ENCODE data around the gene UBAC2.
A peak's percentile ranks its signal among the peaks of the same experiment; 100 is the strongest.

Gene UBAC2

DNA sequence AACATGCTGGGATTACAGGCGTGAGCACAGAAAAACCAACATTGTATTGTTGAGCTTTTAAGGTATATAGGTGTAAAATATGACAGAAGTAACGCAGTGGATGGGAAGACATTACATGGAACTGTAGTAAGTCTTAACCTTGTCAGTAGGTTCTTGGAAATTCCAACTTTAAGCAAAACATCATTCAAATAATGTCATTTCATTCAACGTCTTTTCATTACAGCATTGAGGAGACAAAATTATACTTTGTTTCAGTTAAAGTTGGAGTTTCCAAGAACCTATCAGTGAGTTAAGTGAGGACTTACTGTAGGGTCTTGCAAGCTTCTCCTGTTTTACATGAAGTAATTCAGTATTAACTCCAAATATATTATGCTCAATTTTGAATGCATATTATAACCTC lies 133.6 kb downstream of the UBAC2 start:
- no peak for DNase-seq (ENCODE audit: low read depth)
- no peak overlapping the region for H3K4me3 ChIP-seq (ENCODE audit: low read length)
- TF ChIP-seq, protein P1, sequence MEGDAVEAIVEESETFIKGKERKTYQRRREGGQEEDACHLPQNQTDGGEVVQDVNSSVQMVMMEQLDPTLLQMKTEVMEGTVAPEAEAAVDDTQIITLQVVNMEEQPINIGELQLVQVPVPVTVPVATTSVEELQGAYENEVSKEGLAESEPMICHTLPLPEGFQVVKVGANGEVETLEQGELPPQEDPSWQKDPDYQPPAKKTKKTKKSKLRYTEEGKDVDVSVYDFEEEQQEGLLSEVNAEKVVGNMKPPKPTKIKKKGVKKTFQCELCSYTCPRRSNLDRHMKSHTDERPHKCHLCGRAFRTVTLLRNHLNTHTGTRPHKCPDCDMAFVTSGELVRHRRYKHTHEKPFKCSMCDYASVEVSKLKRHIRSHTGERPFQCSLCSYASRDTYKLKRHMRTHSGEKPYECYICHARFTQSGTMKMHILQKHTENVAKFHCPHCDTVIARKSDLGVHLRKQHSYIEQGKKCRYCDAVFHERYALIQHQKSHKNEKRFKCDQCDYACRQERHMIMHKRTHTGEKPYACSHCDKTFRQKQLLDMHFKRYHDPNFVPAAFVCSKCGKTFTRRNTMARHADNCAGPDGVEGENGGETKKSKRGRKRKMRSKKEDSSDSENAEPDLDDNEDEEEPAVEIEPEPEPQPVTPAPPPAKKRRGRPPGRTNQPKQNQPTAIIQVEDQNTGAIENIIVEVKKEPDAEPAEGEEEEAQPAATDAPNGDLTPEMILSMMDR (conservative IDR thresholded peaks at IDR 0.05; ENCODE audit: low read length) = no peak

DNA sequence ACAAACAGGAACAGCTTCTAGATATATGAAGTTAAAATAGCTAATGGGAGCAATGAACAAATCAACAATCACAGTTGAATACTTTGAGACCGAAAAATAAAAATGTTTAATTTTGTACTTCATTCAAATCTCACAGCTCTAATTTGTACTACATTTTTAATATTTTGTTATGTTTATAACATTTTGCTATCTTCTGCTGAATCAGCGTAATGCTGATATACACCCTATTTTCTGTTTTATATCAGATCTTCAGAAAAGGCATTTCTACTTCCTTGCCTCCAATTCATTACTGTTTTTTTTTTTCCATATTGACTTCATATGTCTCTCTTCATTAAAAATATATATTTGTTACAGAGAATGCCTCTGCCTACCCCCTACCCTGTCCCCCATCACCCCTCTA lies 134.4 kb downstream of the UBAC2 start:
- no peak overlapping the region for H3K4me3 ChIP-seq (ENCODE audit: low read length)
- DNase-seq (ENCODE audit: low read depth) = no peak
- TF ChIP-seq, protein P1 (conservative IDR thresholded peaks at IDR 0.05; ENCODE audit: low read length) = no peak

DNA sequence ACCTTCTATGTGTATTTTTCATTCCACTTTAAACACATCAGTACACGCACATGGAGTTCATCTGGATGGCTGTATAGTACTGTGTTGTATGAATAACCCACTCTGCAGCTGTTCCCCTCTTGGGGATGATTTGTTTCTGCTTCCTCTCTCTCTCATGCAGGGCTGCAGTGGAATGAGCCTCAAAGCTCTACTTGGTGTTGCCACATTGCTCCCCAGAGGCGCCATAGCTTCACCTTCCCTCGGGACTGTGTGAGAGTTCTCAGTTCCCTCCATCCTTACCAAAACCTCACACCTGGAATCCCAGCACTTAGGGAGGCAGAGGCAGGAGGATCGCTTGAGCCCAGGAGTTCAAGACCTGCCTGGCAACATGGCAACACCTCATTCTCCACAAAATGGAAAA lies 134.9 kb downstream of the UBAC2 start:
- H3K4me3 ChIP-seq (ENCODE audit: low read length) = no peak overlapping the region
- no peak for DNase-seq (ENCODE audit: low read depth)
- TF ChIP-seq, protein P1 (conservative IDR thresholded peaks at IDR 0.05; ENCODE audit: low read length) = no peak

DNA sequence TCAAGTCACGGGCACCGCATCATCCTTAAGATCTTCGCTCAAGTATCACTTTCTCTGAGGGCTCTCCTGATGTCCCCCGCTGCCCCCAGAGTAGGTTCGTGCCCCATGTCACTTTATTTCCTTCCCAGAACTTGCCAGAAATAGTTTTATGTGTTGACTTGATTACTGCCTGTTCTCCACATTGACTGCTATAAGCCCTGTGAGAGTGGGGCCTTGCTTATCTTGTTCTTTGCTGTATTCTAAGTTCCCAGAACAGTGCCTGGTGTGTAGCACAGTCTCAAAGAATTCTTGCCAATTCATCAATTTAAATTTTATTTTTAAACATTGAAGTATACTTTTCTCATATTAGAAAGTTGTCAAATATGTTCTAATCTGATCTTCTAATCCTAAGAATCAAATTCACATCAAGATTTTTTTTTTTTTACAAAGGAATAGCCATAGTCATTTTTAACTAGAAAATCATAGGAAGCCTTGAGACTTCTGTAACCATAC lies 138.6 kb downstream of the UBAC2 start:
- TF ChIP-seq, protein P1 (conservative IDR thresholded peaks at IDR 0.05; ENCODE audit: low read length) = no peak
- DNase-seq (ENCODE audit: low read depth) = no peak
- no peak overlapping the region for H3K4me3 ChIP-seq (ENCODE audit: low read length)

DNA sequence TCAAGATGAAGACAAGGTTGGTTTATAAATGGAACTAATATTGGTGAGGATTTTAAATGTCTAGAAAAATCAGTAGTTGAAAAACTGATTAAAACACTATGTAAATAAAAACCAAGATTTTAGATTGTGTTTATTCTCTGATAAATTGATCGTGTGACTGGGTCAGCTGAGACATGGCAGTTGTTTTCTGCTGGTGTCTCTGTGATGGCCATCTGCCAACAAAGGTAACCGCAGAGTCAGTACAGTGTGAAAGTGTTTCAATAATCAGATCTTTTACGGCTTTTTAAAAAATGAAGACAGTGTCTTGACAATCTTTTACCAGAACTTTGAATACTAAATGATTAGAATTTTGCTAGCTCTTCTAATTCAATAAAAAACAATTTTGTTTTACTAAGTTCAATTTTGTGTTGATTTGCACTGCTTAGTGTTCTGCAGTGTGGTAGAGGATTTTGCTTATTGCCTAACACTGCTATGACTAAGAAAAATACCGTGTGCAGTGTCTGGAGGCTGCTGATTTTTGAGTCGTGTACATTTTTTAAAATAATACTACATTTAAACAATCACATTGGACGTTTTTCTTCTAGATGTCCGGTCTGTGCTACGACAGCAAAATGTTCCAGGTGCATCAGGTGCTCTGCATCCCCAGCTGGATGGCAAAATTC lies 139.2 kb downstream of the UBAC2 start:
- TF ChIP-seq, protein P1 (conservative IDR thresholded peaks at IDR 0.05; ENCODE audit: low read length) = no peak
- peak; percentile 50 for DNase-seq (ENCODE audit: low read depth)

DNA sequence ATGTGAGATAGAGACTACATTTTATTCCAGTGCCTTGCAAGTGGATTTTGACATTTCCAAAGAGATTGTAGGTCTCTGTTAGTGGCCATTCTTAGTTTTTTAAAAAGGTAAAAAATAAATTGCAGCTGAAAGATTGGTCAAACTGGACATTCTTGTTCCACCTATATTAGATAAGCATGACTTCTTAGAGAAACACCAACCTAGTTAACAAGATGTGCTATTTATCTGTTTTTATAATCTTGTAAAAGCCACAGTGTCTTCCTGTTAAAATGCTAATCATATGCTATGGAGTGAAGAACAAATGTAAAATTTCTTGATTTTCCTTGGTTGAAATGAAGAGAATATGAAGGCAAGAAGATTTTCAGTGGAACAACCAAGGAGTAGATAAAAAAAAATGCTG lies 140.0 kb downstream of the UBAC2 start:
- TF ChIP-seq, protein P1 (conservative IDR thresholded peaks at IDR 0.05; ENCODE audit: low read length) = no peak
- no peak for DNase-seq (ENCODE audit: low read depth)
- H3K4me3 ChIP-seq (ENCODE audit: low read length) = no peak overlapping the region

More for the DNA sequence above, 139.2 kb downstream of the UBAC2 start:
- no peak overlapping the region for H3K4me3 ChIP-seq (ENCODE audit: low read length)

DNA sequence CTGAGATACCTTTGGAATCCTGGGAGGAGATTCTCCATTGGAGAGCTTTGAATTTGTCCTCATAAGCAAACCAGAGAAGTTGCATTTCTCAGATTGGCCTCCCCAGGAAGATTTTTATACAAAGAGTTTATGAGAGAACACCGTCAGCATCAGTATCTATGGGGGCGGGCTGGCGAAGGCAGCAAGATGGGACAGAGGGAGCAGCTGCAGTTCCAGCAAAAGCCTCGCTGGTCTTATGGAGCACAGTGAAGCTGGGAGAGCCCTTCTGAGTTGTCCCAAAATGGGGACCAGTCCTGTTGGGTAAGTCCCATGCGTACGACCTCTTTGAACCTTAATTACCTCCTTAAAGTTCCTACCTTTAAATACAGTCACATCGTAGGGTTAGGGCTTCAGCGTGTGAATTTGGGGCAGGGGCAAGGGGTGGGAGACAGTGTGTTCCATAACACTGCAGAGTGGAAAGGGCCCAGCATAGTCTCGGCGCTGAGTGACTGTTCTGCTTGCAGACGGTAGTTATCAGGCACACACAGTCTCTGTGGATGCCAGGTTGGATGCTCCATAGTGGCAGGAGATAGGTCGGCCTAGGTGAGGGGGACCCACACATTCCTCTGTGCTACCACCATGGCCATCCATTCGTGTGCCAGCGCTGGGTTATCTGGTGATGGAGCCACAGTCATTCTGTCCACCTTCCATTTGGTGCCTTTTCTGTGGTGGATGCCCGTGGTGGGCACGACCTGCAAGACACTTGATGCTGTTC lies 141.5 kb downstream of the UBAC2 start:
- TF ChIP-seq, protein P1 (conservative IDR thresholded peaks at IDR 0.05; ENCODE audit: low read length) = no peak
- H3K4me3 ChIP-seq (ENCODE audit: low read length) = no peak overlapping the region
- no peak for DNase-seq (ENCODE audit: low read depth)

Measured in AG10803 (cell line).